SK-N-SH (cell line): ENCODE measurements around the gene FAM135A.

Source experiments
- EP300 ChIP-seq, 2 experiments: IDR thresholded peaks; 2 replicates each; pipeline versions ENCODE4 v1.4.0 to v1.6.1; 2012; ENCODE audit warnings: borderline replicate concordance in 1 of 2, low read depth in 1 of 2, low read length in 1 of 2
- FOXJ3 ChIP-seq: sonication (generic); formaldehyde crosslinking; IDR thresholded peaks from 2 replicates; pipeline ENCODE4 v1.5.1; 2020; ENCODE audit warnings: mild to moderate bottlenecking, missing genetic modification reagents
- FOXM1 ChIP-seq: IDR thresholded peaks from 2 replicates; pipeline ENCODE4 v1.4.0; 2012; ENCODE audit warnings: low read depth, mild to moderate bottlenecking
- IRF3 ChIP-seq: fragments of 150-350 bp; IDR thresholded peaks from 2 replicates; pipeline ENCODE4 v1.6.1; 2016; ENCODE audit warnings: mild to moderate bottlenecking, low read depth, low read length
- JUND ChIP-seq: IDR thresholded peaks from 2 replicates; pipeline ENCODE4 v1.4.0; 2012
- RAD21 ChIP-seq: IDR thresholded peaks from 2 replicates; pipeline ENCODE4 v1.6.1; 2012; ENCODE audit warnings: mild to moderate bottlenecking, low read length
- SMC3 ChIP-seq: IDR thresholded peaks from 2 replicates; pipeline ENCODE4 v1.6.1; 2012; ENCODE audit warnings: low read depth, low read length, improper control_type of control experiment
- USF1 ChIP-seq: IDR thresholded peaks from 2 replicates; pipeline ENCODE4 v1.4.0; 2012; ENCODE audit warnings: low read depth, borderline replicate concordance
- YY1 ChIP-seq: IDR thresholded peaks from 2 replicates; pipeline ENCODE4 v1.4.0; 2012; ENCODE audit warnings: low read depth, mild to moderate bottlenecking
- TF ChIP-seq, protein P1 (sequence below): IDR thresholded peaks from 2 replicates; pipeline ENCODE4 v1.4.0; 2012; ENCODE audit warnings: low read depth, borderline replicate concordance

DNA sequence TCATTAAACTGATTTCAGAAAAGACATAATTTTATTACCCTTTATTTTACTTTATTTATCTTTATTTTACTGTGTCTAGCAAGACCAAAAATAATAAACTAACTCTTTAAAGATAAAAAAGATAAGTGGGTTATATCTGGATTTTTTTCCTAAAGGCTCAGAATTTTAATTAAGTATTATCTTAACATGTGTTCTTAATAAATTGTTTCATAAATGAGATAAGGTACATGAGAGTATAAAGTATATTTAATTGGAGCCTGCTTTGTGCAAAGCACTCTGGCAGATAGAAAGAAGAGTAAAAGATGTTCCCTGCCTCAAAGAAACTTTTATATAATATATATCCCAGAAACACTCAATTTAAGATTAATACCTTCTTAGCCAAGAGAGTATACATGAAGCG lies 8.7 kb upstream of the FAM135A start:
- TF ChIP-seq RAD21, result no peak
- no peak for TF ChIP-seq USF1
- no peak for TF ChIP-seq FOXJ3 (CRISPR knock-in tag)
- TF ChIP-seq JUND, result no peak
- no peak for TF ChIP-seq EP300 (IDR thresholded peaks at IDR 0.05; ENCODE audit: borderline replicate concordance in 1 of 2, low read depth in 1 of 2, low read length in 1 of 2)
- no peak for TF ChIP-seq YY1
- TF ChIP-seq IRF3, result no peak
- TF ChIP-seq FOXM1, result no peak
- no peak for TF ChIP-seq SMC3
- TF ChIP-seq, protein P1, sequence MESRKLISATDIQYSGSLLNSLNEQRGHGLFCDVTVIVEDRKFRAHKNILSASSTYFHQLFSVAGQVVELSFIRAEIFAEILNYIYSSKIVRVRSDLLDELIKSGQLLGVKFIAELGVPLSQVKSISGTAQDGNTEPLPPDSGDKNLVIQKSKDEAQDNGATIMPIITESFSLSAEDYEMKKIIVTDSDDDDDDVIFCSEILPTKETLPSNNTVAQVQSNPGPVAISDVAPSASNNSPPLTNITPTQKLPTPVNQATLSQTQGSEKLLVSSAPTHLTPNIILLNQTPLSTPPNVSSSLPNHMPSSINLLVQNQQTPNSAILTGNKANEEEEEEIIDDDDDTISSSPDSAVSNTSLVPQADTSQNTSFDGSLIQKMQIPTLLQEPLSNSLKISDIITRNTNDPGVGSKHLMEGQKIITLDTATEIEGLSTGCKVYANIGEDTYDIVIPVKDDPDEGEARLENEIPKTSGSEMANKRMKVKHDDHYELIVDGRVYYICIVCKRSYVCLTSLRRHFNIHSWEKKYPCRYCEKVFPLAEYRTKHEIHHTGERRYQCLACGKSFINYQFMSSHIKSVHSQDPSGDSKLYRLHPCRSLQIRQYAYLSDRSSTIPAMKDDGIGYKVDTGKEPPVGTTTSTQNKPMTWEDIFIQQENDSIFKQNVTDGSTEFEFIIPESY, result no peak
